Right renal pelvis (tissue), 4 donors: ENCODE data around the gene ALOX12B. TPM values are rescaled to one million over a fixed set of nuclear protein-coding genes. Genes with fewer than 3 reads are reported as not detected.
"Not testable (repeated sequence)": the region's sequence is repeated elsewhere in the genome, so short reads cannot be mapped to it uniquely, and the experiment has no call there.

Experiments
- DNase-seq, 4 donors: peaks; one replicate each; pipeline ENCODE4 v3.0.0-alpha.2; 2013; ENCODE audit warnings: low read depth in 4 of 4, low spot score in 3 of 4, missing footprints in 1 of 4
- polyA plus RNA-seq, 4 donors: library from polyadenylated mRNA; unstranded; fragments of 120-200 nt; gene quantifications; one replicate each; pipeline ENCODE4 v1.2.1, GENCODE V29; 2013; ENCODE audit not compliant: insufficient read length in 4 of 4

Gene ALOX12B
- polyA plus RNA-seq, 4 donors = 0.62 to 1.1 (median 0.71) TPM

- DNase-seq = no peak
Observed at GRCh38 chr17:8048236-8048635, 39.3 kb downstream of the ALOX12B start.

GRCh38 chr17:8047769-8048110 lies 39.8 kb downstream of the ALOX12B start:
- DNase-seq = no peak

GRCh38 chr17:8046929-8047768 lies 40.4 kb downstream of the ALOX12B start:
- no peak for DNase-seq

GRCh38 chr17:8046306-8046928 lies 41.1 kb downstream of the ALOX12B start:
- no peak for DNase-seq

GRCh38 chr17:8044819-8045810 lies 42.4 kb downstream of the ALOX12B start:
- no peak for DNase-seq

GRCh38 chr17:8041979-8042378 lies 45.5 kb downstream of the ALOX12B start:
- no peak for DNase-seq

GRCh38 chr17:8041249-8041928 lies 46.1 kb downstream of the ALOX12B start:
- DNase-seq = no peak

- no peak for DNase-seq
Observed at GRCh38 chr17:8039611-8040168, 47.8 kb downstream of the ALOX12B start.

GRCh38 chr17:8038954-8039610 lies 48.4 kb downstream of the ALOX12B start, which contains the start of gene ALOX15B:
ALOX15B (plus strand) TSS chr17:8039059; CDS start chr17:8039156, 97 bp downstream.
- DNase-seq = no peak

- DNase-seq = no peak
Observed at GRCh38 chr17:8032442-8032841, 55.1 kb downstream of the ALOX12B start.

GRCh38 chr17:8031950-8032349 lies 55.6 kb downstream of the ALOX12B start:
- DNase-seq = no peak

- no peak for DNase-seq
Observed at GRCh38 chr17:8031261-8031661, 56.3 kb downstream of the ALOX12B start.

- DNase-seq = no peak
Observed at GRCh38 chr17:8029121-8029520, 58.4 kb downstream of the ALOX12B start.

GRCh38 chr17:8025176-8025911 lies 62.2 kb downstream of the ALOX12B start:
- DNase-seq = no peak

- not testable (repeated sequence) for DNase-seq
Observed at GRCh38 chr17:8024161-8024560, 63.4 kb downstream of the ALOX12B start.
